NK-92 treated with Interleukin-12 subunit alpha and Interleukin-12 subunit beta, amount 100 ng/mL, for 24 hours (cell line): Measurements from ENCODE around the gene UNC5C.

Experiments used
- DNase-seq: peaks from one replicate; lab custom pipeline; 2025; lab: John Stamatoyannopoulos, UW

Gene UNC5C

GRCh38 chr4:95522682-95523530 is 25.9 kb downstream of the UNC5C start:
- DNase-seq, result no peak

- DNase-seq, result no peak
Measured at GRCh38 chr4:95517576-95518345, 31.0 kb downstream of the UNC5C start.

- DNase-seq, result no peak
Measured at GRCh38 chr4:95516528-95517017, 32.2 kb downstream of the UNC5C start.

GRCh38 chr4:95515589-95515988 is 33.2 kb downstream of the UNC5C start:
- DNase-seq, result no peak

- DNase-seq, result no peak
Measured at GRCh38 chr4:95513022-95513421, 35.8 kb downstream of the UNC5C start.

- no peak for DNase-seq
Measured at GRCh38 chr4:95511477-95511876, 37.3 kb downstream of the UNC5C start.

GRCh38 chr4:95510877-95511276 is 37.9 kb downstream of the UNC5C start:
- DNase-seq, result no peak

GRCh38 chr4:95510145-95510544 is 38.6 kb downstream of the UNC5C start:
- no peak for DNase-seq

GRCh38 chr4:95508421-95508820 is 40.4 kb downstream of the UNC5C start:
- no peak for DNase-seq

GRCh38 chr4:95507561-95507960 is 41.2 kb downstream of the UNC5C start:
- DNase-seq, result no peak

- no peak for DNase-seq
Measured at GRCh38 chr4:95507147-95507546, 41.6 kb downstream of the UNC5C start.

GRCh38 chr4:95506264-95506663 is 42.5 kb downstream of the UNC5C start:
- DNase-seq, result no peak

- no peak for DNase-seq
Measured at GRCh38 chr4:95505799-95506198, 43.0 kb downstream of the UNC5C start.

GRCh38 chr4:95505151-95505550 is 43.6 kb downstream of the UNC5C start:
- no peak for DNase-seq

GRCh38 chr4:95504501-95504900 is 44.3 kb downstream of the UNC5C start:
- no peak for DNase-seq

GRCh38 chr4:95500361-95500760 is 48.4 kb downstream of the UNC5C start:
- DNase-seq, result no peak

- no peak for DNase-seq
Measured at GRCh38 chr4:95499291-95499696, 49.5 kb downstream of the UNC5C start.

GRCh38 chr4:95494186-95494585 is 54.6 kb downstream of the UNC5C start:
- DNase-seq, result no peak

GRCh38 chr4:95478679-95479078 is 70.1 kb downstream of the UNC5C start:
- DNase-seq, result no peak

- DNase-seq, result no peak
Measured at GRCh38 chr4:95476121-95476520, 72.7 kb downstream of the UNC5C start.

GRCh38 chr4:95472534-95472933 is 76.2 kb downstream of the UNC5C start:
- DNase-seq, result no peak

GRCh38 chr4:95470622-95471021 is 78.2 kb downstream of the UNC5C start:
- no peak for DNase-seq

GRCh38 chr4:95469617-95470016 is 79.2 kb downstream of the UNC5C start:
- DNase-seq, result no peak
